Brain microvascular endothelial cell (primary cell): ENCODE measurements around the gene JARID2.

Experiments
- DNase-seq: peaks from one replicate; pipeline ENCODE4 v3.0.0-alpha.2; 2020
- H3K27ac ChIP-seq: fragments of 250-450 bp; sonication (Bioruptor Pico); 2 replicates; pipeline ENCODE4 v1.5.1; 2020; ENCODE audit warnings: mild to moderate bottlenecking, moderate library complexity
- H3K27me3 ChIP-seq: fragments of 250-450 bp; sonication (Bioruptor Pico); replicated peaks from 2 replicates; pipeline ENCODE4 v1.5.1; 2020; ENCODE audit warnings: mild to moderate bottlenecking
- H3K36me3 ChIP-seq: fragments of 250-450 bp; sonication (Bioruptor Pico); replicated peaks from 2 replicates; pipeline ENCODE4 v1.5.1; 2020; ENCODE audit warnings: mild to moderate bottlenecking
- H3K4me3 ChIP-seq: 2 replicates; pipeline ENCODE4 v1.5.1; 2011; ENCODE audit warnings: low read depth, mild to moderate bottlenecking, control low read depth, low read length, moderate library complexity
- CTCF ChIP-seq: IDR thresholded peaks from 2 replicates; pipeline ENCODE4 v1.5.1; 2011; ENCODE audit warnings: low read depth, mild to moderate bottlenecking, moderate library complexity, low read length, control low read depth, inconsistent platforms; ENCODE audit errors: missing control alignments
- in situ Hi-C: cut with HindIII; loops from 2 replicates; pipeline ENCODE4 v1.10.0; 2017; ENCODE audit warnings: low sequenced_read_pairs, low pct_ligation_motif_present

Gene JARID2

GRCh38 chr6:15518878-15519277 is 273.0 kb downstream of the JARID2 start:
- Histone ChIP-seq H3K27ac (no peak overlapping the region), H3K36me3 (peaks cover 23% of the 10 kb centered on the region), H3K4me3 (no peak overlapping the region), H3K27me3 (no peaks in the 10 kb centered on the region)
- no peak for DNase-seq
- TF ChIP-seq CTCF = no peak
- in situ Hi-C loops = no loop called here

GRCh38 chr6:15519681-15520080 is 273.8 kb downstream of the JARID2 start:
- no peak overlapping the region for H3K4me3 ChIP-seq
- no peak overlapping the region for H3K27ac ChIP-seq
- peaks cover 21% of the 10 kb centered on the region for H3K36me3 ChIP-seq
- DNase-seq = no peak
- no peaks in the 10 kb centered on the region for H3K27me3 ChIP-seq
- no peak for TF ChIP-seq CTCF
- in situ Hi-C loops = no loop called here

- no peak overlapping the region for H3K27ac ChIP-seq
- peaks cover 21% of the 10 kb centered on the region for H3K36me3 ChIP-seq
Measured at GRCh38 chr6:15520626-15521203, 274.8 kb downstream of the JARID2 start.

GRCh38 chr6:15521582-15521981 is 275.7 kb downstream of the JARID2 start:
- Histone ChIP-seq H3K27ac (no peak overlapping the region), H3K36me3 (peaks cover 21% of the 10 kb centered on the region), H3K4me3 (no peak overlapping the region), H3K27me3 (no peaks in the 10 kb centered on the region)
- no peak for DNase-seq
- in situ Hi-C loops = no loop called here
- TF ChIP-seq CTCF = no peak

More at GRCh38 chr6:15520626-15521203, 274.8 kb downstream of the JARID2 start:
- in situ Hi-C loops = no loop called here
- H3K4me3 ChIP-seq = no peak overlapping the region
- TF ChIP-seq CTCF = no peak
- DNase-seq = no peak
- no peaks in the 10 kb centered on the region for H3K27me3 ChIP-seq

GRCh38 chr6:15522026-15522425 is 276.2 kb downstream of the JARID2 start:
- no peak for DNase-seq
- Histone ChIP-seq H3K4me3 (no peak overlapping the region), H3K27ac (no peak overlapping the region), H3K27me3 (no peaks in the 10 kb centered on the region), H3K36me3 (peaks cover 21% of the 10 kb centered on the region)
- no peak for TF ChIP-seq CTCF
- in situ Hi-C loops = no loop called here

GRCh38 chr6:15522427-15522826 is 276.6 kb downstream of the JARID2 start:
- DNase-seq = no peak
- Histone ChIP-seq H3K27ac (no peak overlapping the region), H3K27me3 (no peaks in the 10 kb centered on the region), H3K36me3 (peaks cover 19% of the 10 kb centered on the region), H3K4me3 (no peak overlapping the region)
- TF ChIP-seq CTCF = no peak
- in situ Hi-C loops = no loop called here
